NOMO-1 treated with DMSO at 0.1 percent for 48 hours (cell line): Measurements from ENCODE around the gene LDLRAD3.
"Not testable (repeated sequence)": the region's sequence is repeated elsewhere in the genome, so short reads cannot be mapped to it uniquely, and the experiment has no call there.

Experiments used
- DNase-seq: peaks from one replicate; lab custom pipeline; 2025; ENCODE audit not compliant: unreplicated experiment; lab: John Stamatoyannopoulos, UW

Gene LDLRAD3

DNA sequence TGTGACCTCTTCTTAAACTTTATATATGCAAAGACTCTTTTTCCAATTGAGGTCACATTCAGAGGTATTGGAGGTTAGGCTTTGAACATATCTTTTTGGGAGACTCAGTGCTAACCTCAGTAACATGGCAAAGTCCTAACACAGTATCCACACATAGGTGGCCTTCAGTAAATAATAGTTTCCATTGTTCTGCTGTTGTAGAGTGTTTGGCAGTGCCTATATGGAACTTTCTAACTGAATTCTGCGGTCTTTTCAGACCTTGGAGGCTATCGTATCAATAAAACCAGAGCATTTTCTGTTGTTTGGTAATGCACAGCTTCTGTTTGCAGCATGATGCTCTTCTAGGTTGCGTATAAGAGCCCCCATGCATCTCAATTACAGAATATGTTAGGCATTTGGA lies 47.0 kb downstream of the LDLRAD3 start:
- no peak for DNase-seq

- DNase-seq = peak; percentile 86
Observed at GRCh38 chr11:35992548-35992947, 48.7 kb downstream of the LDLRAD3 start.

DNA sequence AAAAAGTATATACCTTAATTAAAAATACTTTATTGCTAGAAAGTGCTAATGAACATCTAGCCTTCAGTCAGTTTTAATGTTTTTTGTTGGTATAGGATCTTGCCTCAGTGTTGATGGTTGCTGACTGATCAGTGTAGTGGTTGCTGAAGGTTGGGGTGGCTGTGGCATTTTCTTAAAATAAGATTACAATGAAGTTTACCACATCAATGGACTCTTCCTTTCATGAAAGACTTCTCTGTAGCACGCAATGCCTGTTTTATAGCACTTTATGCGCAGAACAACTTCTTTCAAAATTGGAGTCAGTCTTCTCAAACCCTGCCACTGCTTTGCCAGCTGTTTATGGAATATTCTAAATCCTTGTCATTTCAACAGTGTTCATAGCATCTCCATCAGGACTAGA lies 50.6 kb downstream of the LDLRAD3 start:
- DNase-seq = no peak

GRCh38 chr11:35995681-35996271 lies 51.9 kb downstream of the LDLRAD3 start:
- DNase-seq = no peak

DNA sequence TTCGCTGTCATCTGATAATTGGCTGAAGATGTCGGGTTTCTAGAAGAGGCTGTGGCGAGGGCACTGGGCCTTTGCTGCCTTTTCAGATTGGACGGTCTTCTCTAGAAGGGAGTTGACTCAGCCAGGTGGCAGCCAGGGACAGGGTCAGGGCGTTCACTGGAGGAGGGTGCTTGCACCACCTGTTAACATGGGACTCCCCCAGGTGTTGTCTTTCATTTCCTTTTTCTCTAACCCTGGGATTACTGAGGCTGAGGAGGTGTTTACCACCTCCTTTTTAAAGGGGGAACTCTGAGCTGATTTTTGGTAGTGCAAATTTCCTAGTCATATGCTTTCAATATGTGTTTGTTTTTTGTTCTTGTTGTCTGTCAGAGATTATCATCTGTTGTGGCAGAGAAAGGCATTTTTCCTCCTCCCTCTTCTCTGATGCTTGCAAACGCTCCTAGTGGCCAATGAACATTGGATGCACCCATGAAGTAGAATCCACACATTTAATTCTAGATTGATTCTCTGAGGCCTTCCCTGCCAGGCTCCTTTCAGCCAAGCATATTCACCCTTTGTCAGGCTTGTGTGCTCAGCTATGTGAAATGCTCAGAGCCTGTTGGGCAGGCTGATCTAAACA lies 54.1 kb downstream of the LDLRAD3 start:
- DNase-seq = no peak

DNA sequence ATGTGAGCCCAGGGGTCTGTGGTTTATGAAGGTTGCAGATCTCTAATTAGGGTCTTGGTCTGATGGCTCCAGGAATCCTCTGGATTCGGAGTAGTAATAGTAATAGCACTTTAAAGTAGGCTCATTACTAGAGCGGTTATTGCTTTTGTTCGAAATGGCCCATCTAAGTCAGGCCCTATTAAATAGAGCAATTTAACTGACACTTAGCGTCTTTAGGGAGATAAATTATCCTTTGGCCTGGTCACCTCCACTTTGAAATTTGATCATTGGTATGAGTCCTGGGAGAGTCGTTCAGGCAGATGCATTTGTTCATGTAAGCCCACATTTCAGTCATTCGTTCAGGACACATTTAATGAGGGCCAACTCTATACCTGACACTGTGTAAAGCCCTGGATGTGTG lies 54.8 kb downstream of the LDLRAD3 start:
- DNase-seq = no peak

DNA sequence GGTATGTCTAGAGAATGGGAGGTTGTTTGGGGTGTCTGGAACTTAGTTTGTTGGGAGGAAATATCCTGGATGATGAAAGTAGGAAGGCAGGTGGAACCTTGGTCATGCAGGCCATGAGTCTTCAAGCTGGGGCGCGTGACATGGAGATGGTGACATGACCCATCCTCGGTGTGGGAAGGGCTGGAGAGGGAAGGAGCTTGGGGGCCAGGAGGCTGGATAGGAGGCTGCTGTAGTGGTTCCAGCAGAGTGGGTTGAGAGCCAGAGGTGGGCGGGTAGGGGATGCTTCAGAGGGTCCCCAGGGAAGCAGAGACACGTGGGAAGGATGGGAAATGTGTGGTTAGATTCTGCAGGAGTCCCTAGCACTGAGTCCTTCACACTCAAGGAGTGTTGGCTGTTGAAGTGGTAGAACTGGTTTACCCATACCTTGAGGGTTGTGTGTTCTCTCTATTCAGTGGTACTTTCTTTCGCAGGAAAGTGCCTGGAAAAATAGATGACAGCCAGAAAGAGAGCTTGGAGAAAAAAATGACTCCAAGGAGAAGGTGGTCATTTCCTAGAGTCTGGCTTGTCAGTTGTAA lies 56.8 kb downstream of the LDLRAD3 start:
- DNase-seq = no peak

DNA sequence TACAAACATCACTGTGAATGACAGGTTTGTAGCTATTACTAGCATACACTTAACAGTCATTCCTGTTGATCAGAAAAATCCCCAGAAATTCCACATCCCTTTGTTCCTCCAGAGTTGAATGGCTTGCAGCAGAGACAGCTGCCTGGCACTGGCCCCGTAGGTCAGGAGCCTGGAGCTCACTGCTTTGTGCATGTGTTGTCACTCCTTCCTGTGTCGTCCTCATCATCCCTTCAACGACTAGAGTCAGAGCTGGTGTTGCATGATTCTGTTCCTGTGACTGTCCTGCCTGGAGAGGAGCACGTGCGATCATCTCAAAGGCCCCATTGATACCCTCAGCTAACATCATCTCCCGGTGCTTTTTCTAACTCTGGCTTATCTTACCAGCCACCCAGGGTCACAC lies 58.3 kb downstream of the LDLRAD3 start:
- no peak for DNase-seq

GRCh38 chr11:36002796-36003195 lies 58.9 kb downstream of the LDLRAD3 start:
- no peak for DNase-seq

DNA sequence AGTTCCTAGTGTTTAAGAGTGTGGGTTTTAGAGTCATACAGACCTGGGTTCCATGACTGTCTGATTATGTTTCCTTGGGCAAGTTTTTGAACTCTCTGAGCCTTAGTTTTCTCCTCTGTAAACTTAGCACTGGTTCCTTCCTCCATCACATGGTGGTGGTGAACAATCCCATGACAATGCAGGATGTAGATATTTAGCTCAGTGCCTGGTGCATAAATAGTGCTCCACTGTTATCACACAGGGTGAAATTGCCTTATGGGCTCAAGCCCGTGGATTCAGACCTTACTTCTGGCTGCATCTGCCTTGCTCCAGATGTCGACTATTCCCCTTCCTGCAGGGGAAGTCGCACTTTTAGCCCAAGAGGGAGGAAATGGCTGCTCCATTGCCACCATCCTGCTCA lies 62.7 kb downstream of the LDLRAD3 start:
- no peak for DNase-seq

- no peak for DNase-seq
Observed at GRCh38 chr11:36007127-36007655, 63.3 kb downstream of the LDLRAD3 start.

DNA sequence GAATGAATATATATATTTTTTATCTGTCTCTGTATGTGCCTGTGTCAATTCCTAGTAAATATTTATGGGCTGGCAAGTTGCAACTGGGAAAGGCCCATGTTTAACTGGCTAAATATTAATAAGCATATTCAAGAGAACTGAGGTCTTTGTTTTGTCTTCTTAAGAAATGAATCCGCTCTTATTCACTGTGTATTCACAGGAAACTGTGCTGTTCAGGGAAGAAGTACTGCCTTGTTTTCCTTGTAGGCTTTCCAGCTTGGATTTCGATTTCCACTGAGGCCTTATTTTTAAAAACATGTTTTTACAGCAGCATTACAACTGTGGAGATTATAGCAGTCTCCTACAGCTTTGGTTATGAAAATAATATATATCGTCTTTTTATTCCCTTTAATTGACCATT lies 64.7 kb downstream of the LDLRAD3 start:
- no peak for DNase-seq

- no peak for DNase-seq
Observed at GRCh38 chr11:36009473-36009872, 65.6 kb downstream of the LDLRAD3 start.

GRCh38 chr11:36010010-36010740 lies 66.3 kb downstream of the LDLRAD3 start:
- DNase-seq = no peak

- no peak for DNase-seq
Observed at GRCh38 chr11:36011574-36011973, 67.7 kb downstream of the LDLRAD3 start.

DNA sequence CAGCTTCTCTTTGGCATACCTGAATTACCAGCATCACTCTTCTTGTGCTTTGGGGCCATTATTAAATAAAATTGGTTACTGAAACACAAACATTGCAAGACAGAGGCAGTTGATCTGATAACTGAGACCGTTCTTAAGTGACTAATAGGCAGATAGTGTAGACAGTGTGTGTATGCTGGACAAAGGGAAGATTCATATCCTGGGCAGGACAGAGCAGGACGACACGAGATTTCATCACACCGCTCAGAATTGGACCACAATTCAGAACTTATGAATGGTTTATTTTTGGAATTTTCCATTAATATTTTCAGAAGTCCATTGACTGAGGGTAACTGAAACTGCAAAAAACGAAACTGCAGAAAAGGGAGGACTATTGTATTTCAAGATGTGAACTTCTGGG lies 68.6 kb downstream of the LDLRAD3 start:
- no peak for DNase-seq

- DNase-seq = no peak
Observed at GRCh38 chr11:36012979-36013378, 69.1 kb downstream of the LDLRAD3 start.

GRCh38 chr11:36013446-36013845 lies 69.6 kb downstream of the LDLRAD3 start:
- not testable (repeated sequence) for DNase-seq

GRCh38 chr11:36013950-36014897 lies 70.4 kb downstream of the LDLRAD3 start:
- DNase-seq = peak; percentile 86

DNA sequence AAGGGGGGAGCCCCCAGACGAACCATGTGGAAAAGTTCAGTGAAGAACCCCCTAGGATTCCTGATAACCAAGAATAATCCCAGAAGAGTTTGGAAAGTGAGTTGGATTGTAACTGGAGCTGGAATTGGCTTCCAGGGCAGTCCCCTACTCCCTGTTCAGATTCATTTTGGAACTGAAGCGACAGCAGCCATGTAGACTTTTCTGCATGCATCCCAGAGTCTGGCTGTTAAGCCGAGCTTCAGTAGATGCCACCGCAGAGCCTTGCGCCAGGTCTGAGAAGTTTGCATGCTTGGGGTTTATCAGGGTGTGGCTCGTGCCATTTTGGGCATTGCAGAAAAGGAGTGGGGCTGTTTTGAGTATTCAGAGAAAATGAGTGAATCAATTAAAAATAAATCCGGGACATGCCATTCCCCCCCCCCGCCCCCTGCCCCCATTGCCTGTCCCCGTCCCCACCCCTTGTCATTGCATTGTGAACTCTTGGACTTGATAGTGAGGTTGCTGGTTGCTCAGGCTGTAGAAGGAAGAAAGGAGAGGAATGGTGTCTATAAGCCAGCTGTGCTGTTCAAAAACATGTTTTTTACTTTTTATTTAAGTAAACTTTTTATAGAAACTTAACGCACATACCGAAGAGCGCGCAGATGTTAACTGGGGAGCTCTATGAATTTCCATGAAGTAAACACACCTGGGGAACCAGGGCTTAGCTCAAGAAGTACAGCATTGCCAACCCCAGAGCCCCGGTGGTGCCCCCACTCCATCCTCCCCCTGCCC lies 71.2 kb downstream of the LDLRAD3 start:
- DNase-seq = peak; percentile 32
